NCI-H1694 treated with DMSO at 0.1 percent for 48 hours (cell line): ENCODE measurements around the gene RUFY1.

Source experiments
- DNase-seq: peaks from one replicate; lab custom pipeline; 2025; lab: John Stamatoyannopoulos, UW

RUFY1 gene

DNA sequence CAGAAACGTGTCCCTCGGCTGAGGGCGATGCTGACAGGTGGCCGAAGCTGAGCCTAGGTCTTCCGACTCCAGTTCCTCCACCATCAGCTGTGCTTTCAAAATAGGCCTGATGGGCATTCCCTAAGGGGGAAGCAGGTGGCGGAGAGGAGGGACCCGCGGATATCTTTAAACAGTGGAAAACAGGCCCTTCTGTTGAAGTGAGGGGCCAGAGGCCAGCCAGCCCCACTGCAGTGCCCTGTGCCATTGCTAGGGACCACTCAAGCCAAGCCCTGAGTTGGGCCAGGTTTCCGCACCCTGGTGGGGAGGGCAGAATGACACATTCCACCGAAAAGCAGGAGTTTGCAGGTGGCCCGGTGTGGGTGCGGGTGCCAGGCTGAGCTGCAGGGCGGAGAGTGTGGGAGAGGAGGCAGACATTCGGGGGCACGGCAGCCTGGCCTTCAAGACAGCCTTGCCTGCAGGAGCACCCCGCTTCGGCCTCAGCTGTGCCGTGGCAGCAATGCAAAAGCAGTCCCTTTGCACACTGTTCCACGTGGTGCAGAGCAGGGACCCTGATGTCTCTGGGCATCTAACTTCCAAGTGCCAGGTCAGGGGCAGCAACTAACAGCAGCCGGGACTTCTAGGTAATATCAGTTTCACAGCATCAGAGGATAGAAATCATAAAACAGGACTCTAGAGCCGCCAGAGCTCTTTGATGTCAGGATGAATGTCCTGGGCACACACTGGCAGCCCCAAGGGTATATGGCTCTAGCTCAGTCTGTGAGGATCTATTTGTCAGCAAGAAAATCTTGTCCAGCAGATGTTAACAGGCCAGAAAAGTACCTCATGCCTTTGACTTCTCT, 55.9 kb downstream of the RUFY1 start:
- no peak for DNase-seq

DNA sequence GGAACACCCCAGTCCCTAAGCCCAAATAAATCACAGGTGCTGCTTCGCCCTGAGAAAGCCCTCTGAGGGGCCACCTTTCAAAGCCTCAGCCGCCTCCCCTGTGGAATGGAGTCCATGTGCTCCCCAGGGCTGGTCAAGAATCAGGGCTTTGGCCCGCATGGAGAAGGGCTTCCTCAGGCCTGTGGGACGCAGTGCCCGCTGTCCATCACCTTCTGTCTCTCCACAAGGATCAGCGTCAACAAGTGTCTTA, 56.5 kb downstream of the RUFY1 start:
- DNase-seq: no peak

DNA sequence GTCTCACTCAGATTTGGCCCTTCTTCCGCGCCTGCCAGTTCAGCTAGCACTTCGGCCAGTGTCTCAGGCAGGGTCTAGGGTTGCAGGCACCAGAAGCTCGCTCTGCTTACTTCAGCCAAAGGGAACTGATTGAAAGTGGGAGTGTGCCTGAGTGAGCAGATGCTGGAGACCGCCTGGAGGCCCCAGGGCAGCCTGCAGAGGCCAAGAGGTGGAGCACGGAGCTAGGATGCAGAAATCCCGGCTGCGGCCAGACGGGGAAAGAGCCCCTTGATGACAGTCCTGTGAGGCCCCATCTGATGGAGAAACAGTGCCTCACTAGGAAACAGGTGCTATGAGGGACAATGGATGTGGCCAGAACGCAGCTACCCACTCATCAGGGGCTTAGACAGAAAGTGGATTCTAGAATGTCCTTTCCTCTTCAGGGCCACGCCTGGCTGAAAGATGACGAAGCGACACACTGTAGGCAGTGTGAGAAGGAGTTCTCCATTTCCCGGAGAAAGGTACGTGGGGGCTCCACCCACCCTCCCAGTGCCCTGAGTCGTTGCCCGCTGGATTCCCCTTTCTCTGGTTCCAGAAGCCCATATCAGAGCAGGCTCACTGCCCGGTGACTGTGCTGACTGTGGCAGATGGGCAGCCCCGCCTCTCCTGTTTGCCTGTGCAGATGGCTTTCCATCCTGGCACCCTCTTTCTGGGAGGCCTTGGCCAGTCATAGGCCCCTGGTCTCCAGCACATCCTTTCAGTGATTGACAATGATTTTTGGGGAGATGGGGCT, 57.0 kb downstream of the RUFY1 start:
- DNase-seq: peak; percentile 82

DNA sequence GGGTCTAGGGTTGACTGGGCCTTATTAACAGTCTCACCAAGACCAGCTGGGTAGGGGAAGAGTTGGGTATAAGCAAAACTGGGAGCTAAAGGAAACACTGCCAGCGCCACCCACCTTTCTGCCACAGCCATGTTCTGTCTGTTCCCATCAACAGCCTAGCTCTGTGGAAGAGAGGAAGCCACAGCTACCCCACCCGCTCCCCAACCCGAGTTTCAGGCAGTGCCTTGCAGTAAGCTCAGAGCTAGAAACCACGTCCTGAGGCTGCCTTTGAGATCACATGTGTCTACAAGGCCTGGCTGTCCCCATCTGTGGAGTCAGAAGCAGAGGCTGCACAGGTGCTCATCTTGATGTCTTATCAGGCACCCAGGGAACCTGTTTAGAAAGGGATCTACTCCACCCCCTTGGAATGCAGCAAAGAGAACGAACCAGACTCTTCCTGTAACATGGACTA, 57.8 kb downstream of the RUFY1 start:
- DNase-seq: peak; percentile 25

DNA sequence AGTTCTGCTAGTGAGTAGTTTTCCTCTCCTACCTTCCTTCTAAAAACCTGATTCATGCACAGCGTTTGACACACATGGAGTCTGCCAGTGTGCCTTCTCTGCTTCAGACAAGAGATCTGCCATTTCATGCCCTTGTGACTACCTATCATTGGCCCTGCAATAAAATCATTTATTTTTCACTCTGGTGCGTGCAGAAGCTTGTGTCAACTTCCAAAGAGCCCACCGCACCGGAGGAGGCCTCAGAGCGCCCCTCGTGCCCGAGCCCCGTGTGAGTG, 59.4 kb downstream of the RUFY1 start:
- no peak for DNase-seq

DNA sequence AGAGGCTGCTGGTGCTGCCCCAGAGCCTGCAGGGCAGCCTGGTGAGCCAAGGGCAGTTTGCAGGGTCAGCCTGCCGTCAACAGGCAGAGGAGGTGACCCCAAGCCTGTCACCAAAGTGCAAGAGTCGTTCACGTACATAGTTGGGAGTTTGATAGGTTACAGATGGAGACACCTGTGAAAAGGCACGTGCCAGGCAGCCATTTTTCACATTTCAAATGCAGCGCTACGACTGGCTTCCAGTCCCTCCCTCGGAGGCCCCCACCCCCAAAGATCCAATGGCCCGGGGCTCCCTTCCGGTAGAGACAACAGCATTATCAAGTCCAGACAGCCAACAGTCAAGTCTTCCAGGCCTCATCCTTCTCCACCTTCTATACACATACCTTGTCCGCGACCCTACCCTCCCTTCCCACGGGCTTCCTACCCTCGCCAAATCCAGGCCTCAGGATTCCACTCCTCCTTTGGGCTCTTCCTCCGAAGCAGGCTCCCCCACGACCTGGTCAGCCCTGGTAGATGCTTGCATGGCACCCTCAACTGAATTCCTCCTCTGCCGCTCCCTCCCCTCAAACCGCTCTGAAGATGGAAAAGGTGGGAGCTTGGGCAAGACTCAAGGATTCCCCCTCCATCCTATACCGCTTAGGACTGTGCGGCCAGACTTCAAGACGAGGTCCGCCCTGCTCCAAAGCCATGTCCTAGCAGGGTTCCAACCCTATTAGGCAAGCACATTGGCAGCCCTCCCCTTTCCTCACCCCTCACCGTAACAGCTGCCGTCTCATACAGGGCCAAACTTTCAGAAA, 60.0 kb downstream of the RUFY1 start:
- DNase-seq: no peak

DNA sequence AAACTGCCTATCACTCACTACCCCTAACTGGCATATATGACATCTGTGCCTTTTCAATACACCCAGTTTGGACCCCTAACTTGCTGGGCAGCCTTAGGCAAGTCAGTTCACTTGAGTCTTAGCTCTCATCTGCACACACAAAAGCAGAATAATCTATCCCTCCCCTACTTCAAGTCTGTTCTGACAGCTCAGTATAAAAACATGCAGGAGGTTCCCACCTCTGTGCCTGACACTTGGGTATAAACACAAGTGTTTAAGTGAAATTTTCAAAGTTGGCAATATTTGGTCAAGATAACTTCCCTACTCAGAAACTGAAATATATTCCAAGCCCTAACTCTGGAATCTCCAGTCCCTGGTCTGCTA, 60.5 kb downstream of the RUFY1 start:
- no peak for DNase-seq

DNA sequence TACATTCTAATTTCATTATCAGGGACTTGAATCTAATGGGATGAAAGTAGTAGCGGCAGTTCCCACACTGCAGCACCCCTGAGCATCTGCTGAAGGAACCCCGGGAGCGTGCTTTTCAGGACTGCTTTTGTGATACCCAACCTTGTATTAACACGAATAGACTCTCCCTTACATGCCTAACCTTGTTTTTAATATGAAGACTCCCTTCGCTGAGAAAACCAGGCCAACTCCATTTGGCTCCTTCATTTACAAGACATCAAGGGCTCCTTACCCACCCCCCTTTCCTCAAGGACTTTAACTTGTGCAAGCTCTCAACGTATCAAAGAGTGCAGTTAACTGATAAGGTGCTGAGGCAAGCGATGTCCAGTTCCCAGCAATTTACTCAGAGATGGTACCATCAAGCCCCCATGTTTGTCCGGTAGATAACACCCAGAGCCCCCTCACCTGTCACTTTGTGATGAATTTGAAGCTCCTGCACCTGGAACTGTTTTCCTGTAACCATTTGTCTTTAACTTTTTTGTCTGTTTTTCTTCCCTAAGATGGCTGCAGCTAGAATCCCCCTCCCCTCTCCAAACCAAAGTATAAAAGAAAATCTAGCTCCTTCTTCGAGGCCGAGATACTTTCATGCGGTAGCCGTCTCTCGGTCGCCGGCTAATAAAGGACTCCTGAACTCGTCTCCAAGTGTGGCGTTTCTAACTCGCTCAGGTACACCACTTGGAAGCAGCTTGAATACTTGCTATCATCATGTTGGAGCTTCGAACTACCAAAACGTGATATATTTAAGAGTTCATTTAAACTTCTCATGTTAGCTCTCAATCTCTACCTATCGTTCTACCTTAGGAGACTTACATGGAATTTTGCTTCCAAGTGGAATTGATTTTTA, 62.5 kb downstream of the RUFY1 start:
- no peak for DNase-seq

DNA sequence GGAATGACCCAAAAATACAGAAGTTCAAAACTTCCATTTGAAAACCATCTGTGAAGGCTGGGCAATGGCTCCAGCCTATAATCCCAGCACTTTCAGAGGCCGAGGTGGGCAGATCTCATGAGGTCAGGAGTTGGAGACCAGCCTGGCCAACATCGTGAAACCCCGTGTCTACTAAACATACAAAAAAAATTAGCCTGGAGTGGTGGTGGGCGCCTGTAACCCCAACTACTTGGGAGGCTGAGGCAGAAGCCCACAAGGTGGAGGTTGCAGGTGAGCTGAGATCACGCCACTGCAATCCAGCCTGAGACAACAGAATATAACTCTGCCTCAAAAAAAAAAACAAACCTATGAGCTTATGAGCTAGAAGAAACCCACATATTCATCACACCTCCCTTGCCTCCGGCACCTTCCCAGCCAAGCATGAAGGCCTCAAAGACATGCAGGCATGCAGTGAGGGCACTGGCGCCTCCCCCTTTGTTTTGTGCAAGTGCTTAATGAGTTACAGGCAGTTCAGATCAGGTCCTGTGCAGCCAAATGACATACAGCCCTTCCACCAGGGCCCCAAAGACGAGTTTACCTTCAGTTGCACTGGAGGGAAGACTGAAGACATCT, 63.2 kb downstream of the RUFY1 start:
- DNase-seq: no peak

DNA sequence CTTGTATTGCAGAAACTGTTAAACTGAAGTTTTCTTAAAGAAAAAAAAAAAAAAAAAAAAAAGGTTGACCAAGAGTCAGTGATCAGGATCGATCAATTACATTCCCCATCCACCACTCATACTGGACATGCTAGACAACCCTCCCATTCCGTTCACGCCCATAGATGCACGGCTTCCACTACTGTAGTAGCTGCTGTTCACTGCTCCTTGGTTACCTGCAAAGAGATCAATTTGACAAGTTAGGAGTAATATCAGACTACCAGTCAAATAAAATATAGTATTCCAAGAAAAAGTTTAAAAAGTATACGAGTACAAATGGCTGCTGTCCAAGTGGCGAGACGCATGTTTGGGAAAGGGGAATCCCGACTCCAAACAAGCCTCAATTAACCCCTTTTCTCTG, 64.4 kb downstream of the RUFY1 start:
- no peak for DNase-seq

DNA sequence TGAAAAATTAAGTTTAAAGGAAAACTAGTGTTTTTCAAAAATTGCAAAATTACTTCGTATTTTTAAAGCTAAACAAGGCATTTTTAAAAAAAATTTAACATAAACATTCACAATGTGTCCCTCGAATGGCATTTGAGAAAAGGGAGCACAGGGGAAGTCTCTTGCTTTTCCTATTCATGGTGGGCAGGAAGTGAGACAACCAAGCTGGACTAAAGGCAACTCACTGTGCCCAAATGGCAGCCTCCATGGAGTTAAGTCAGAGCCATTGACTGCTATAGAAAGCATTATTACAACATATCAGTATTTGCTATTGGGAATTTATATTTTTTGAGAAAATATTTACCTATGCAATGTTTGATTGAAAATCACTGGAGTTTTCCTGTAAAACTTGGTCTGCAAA, 64.8 kb downstream of the RUFY1 start:
- DNase-seq: no peak

DNA sequence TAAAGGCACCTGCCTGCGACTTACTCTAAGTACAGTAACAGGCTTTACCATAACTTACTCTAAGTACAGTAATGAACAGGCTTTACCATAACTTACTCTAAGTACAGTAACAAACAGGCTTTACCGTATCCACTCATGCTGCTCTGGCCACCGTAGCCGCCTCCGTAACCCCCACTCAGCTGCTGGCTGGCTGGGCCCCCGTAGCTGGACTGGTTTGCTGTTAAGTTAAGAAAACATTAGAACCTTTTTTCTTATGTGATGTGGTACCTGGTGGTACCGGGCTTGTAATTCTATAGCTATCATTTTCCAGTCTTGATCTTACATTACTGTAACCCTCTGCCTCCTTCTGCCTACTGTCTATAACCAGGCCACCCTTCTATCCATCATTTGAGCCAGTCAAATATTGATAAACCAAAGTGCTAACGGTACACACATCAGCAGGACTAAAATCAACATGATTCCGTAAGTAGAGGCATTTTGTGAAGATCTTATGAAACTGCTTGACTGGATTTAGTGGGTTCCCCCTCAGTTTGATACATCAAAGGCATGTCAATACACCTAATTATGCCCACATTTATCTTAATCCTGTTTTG, 65.7 kb downstream of the RUFY1 start:
- no peak for DNase-seq

DNA sequence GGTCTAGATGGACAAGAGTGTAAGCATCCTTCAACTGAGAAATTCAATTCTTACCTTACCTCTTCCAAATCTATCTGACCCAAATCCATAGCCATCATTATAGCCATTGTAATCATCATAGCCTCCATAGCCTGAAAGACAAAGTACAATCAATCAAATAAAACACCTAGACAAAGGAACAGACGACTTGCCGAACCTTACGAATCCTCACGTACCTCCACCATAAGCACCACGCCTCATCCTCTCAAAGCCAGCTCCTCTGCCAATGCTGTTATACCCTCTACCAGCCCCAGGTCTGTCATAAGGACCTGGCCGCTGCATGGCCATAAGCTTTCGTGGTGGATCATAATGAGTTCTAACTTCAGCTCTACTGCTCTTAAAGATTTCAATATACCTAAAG, 67.6 kb downstream of the RUFY1 start:
- no peak for DNase-seq

DNA sequence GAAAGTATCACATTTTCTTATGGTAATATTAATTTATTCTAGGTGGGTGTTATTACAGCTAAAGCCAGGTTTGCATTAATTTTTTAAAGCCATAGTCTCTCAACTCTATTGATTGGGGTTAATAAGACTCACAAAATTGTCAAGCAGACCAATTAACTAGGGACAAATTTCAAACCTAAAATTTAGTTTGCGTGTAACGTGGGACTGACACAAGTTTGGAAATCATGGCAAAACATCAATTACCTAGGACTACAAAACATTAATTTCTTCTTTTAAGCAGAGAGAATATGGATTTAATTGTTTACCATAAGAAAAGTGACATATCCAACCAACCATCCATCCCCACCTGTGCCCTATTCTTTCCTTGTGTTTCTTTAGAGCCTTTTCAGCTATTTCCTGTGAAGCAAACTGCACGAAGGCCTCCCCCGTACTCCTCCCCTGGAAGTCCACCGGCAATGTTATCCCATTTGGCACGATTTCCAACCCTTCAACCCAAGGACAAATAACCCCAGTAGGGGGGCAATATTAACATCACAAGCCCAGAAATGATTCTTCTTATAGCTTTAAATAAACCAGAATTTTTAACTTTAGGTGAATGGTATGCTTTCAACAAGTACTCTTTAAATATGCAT, 68.7 kb downstream of the RUFY1 start:
- no peak for DNase-seq

DNA sequence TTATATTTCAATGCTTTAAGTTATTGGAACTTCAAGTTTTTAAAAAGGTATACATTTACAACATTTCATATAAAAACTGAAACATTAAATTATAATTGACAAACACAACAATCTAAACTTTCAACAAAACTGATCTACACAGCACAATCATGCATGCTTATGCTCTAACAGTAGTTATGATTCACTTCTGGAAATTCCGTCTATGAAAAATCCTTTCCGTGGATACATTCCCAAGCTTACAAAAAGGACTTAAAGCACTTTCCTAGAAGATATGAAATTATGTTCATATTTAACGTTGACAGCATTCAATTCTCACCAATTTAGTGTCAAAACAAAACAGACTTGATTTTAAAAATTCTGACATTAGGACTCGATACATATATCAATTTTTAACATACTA, 69.4 kb downstream of the RUFY1 start:
- no peak for DNase-seq

DNA sequence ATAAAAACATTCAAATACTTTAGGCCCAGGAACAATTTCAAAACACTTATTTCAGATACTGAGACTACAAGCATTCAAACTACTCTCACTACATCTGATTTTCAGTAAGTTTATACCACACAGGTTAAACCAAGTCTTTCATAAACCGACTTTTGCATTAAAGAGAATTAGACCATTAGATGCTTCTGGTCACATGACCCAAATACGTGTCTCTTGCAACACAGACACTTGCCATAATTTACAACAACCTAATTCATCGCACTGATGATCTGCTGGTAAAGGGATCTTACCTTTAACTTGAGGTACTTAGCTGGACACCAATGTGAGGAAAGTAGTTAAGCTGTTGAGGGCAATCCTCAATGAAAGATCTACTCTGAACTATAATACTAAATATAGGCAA, 69.9 kb downstream of the RUFY1 start:
- DNase-seq: no peak

DNA sequence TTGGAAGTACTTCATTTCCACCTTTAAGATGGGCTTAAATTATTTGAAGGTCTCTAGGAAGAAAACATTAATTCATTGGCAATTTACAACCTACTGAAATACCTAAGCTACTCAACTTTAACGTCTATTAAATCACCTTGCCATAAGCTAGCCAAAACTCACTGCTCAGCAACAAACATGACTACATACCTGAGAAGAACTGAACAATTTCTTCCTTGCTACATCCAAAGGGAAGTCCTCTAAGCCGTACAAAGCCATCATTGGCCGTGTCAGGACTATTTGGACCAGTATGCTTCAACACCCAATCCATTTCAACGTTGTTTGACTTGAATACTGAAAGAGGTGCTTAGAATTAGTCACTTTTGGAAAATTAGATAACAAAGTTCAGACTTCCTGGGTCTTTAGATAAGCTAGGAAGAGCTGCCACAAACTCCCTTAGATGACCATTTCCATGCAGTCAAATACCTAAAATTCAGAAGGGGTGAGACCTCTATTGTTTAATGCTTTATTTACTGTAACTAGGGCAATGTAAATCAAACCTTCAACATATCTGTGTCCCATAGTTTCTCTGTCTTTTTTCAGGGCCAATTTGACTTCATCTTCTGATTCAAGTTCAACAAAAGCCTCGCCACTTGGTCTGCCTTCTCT, 70.5 kb downstream of the RUFY1 start:
- DNase-seq: no peak

DNA sequence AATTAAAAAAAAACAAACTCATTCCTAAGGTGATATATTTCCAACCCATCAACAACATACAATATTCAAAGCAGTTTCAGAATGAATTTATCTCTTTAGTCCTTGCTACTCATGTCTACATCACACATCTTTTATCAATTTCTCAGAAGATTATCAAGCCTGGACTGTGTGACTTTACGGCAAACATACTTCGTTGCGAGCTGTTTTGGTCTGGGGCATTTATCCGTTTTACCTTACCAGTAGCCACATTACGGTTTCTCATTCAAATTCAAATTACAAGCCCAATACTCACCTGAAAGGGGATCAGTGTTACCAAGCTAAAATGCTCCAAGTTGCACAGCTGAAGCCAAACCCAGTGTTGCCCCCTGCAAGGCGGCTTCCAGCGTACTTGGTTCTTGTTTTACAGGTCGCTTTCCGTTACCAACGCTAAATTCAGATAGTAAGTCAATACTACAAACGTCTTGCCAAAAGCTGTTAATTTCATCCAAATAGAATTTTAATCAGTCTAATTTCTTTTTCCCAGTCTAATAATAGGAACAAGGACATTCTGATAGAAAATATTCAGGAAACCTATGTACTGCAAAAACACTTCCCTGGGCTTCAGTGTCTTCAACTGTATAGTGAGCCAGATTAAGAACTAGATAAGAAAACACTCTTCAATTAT, 71.3 kb downstream of the RUFY1 start:
- DNase-seq: no peak

DNA sequence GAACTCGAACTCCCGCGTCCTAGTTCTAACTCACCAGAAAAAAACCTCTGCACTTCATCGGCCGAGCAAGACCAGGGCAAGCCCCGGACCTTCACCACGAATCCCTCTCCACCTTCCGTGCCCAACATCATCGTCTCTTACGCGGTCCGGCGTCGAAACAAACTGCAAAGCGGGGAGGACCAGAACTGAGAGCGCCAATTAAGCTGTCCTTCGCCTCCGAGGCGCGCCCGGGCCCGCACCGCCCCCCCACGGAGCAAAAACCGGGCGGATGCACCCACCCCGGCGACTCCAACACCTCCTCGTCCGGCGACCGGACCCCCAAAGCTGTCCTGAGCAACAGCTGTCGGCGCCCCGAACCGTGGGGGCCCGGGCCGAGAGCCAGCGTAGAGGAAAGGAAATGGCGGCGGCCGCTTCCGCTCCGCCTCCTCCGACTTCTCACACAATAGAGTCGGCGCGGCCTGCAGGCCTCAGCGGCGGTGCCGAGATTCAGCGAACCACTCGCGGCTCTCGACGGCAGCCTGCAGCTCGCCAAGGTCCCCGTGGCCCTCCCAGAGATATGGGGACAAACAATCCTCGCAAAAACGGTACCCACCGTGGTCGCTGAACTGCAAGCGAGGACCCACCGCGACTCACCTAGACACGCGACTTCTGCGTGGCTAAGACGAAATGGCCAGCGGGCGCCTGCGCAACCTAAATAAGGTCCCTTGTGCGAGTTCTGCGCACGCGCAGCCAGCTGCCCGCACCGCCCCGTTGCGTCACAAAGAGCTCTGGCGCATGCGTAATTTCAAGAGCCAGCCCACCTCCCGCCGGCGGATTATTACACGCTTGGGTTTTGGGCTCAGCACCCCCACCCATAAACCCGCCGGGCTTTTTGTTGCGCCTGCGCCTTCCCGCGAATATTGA, 72.9 kb downstream of the RUFY1 start, which contains the start of gene HNRNPH1:
HNRNPH1 (minus strand) TSS at position 669 of the 903 bp plus-strand sequence; CDS start at position 131, 538 bp downstream.
- peak; percentile 97 for DNase-seq
